HG02588 (cell line): ENCODE data around the gene APOA4.

Source experiments
- ATAC-seq: cut with Tn5 transposase; IDR thresholded peaks from one replicate; pipeline ENCODE4 v1.9.1; 2021; ENCODE audit warnings: mild to moderate bottlenecking, moderate library complexity; ENCODE audit not compliant: unreplicated experiment

The APOA4 gene

GRCh38 chr11:116823031-116823843, at the start of gene APOA4:
APOA4 (minus strand) TSS chr11:116823304; CDS start chr11:116823191, 113 bp downstream.
- no peak for ATAC-seq

- ATAC-seq = no peak
Observed at GRCh38 chr11:116871248-116871647, 48.1 kb upstream of the APOA4 start.

- no peak for ATAC-seq
Observed at GRCh38 chr11:116870054-116870453, 47.0 kb upstream of the APOA4 start.

GRCh38 chr11:116869610-116870009, 46.5 kb upstream of the APOA4 start:
- no peak for ATAC-seq

- ATAC-seq = no peak
Observed at GRCh38 chr11:116868066-116868465, 45.0 kb upstream of the APOA4 start.

GRCh38 chr11:116867619-116868018, 44.5 kb upstream of the APOA4 start:
- ATAC-seq = no peak

GRCh38 chr11:116866804-116867455, 43.8 kb upstream of the APOA4 start:
- ATAC-seq = no peak

GRCh38 chr11:116865696-116866095, 42.6 kb upstream of the APOA4 start:
- ATAC-seq = no peak

GRCh38 chr11:116864531-116864930, 41.4 kb upstream of the APOA4 start:
- no peak for ATAC-seq

GRCh38 chr11:116862951-116863350, 39.8 kb upstream of the APOA4 start:
- ATAC-seq = no peak

GRCh38 chr11:116862185-116862584, 39.1 kb upstream of the APOA4 start:
- no peak for ATAC-seq

GRCh38 chr11:116861539-116861938, 38.4 kb upstream of the APOA4 start:
- no peak for ATAC-seq

- no peak for ATAC-seq
Observed at GRCh38 chr11:116860303-116860702, 37.2 kb upstream of the APOA4 start.

GRCh38 chr11:116859175-116859574, 36.1 kb upstream of the APOA4 start:
- ATAC-seq = no peak

- no peak for ATAC-seq
Observed at GRCh38 chr11:116857936-116858335, 34.8 kb upstream of the APOA4 start.

GRCh38 chr11:116857316-116857715, 34.2 kb upstream of the APOA4 start:
- no peak for ATAC-seq

- no peak for ATAC-seq
Observed at GRCh38 chr11:116856423-116856822, 33.3 kb upstream of the APOA4 start.

- no peak for ATAC-seq
Observed at GRCh38 chr11:116855413-116855812, 32.3 kb upstream of the APOA4 start.

GRCh38 chr11:116853461-116854073, 30.5 kb upstream of the APOA4 start:
- peak; percentile 91 for ATAC-seq

GRCh38 chr11:116852261-116853031, 29.3 kb upstream of the APOA4 start:
- no peak for ATAC-seq

- no peak for ATAC-seq
Observed at GRCh38 chr11:116851626-116852025, 28.5 kb upstream of the APOA4 start.
